Measurements from ENCODE around the gene C9orf72. TPM values are rescaled to one million over a fixed set of nuclear protein-coding genes. Genes with fewer than 3 reads are reported as not detected.

The C9orf72 gene
- total RNA-seq, 1 experiment from 2014 or later, result 5.9 TPM

GRCh38 chr9:27533311-27533710 is 40.0 kb downstream of the C9orf72 start:
- H3K36me3 ChIP-seq (ENCODE audit: insufficient read depth, low read length, poor library complexity, severe bottlenecking), result no peaks in the 10 kb centered on the region
- H3K27ac ChIP-seq (ENCODE audit: low read depth, low read length, poor library complexity, severe bottlenecking), result no peak overlapping the region
- peaks cover 5% of the 10 kb centered on the region for H3K4me1 ChIP-seq (ENCODE audit: insufficient read depth, low read length, poor library complexity, severe bottlenecking)
- no peak for DNase-seq (ENCODE audit: low spot score)
- CTCF ChIA-PET, result no interaction called here
- peaks cover 4% of the 10 kb centered on the region for H3K27me3 ChIP-seq (replicated peaks; ENCODE audit: insufficient read depth, low read depth, low read length, poor library complexity)
- intact Hi-C loops (cut with micrococcal nuclease; ENCODE audit: unreplicated experiment), result no loop called here
- no peak for TF ChIP-seq EZH2 (IDR thresholded peaks at IDR 0.05; ENCODE audit: borderline replicate concordance, low read depth, low read length, poor library complexity, severe bottlenecking)
- TF ChIP-seq, protein P1, sequence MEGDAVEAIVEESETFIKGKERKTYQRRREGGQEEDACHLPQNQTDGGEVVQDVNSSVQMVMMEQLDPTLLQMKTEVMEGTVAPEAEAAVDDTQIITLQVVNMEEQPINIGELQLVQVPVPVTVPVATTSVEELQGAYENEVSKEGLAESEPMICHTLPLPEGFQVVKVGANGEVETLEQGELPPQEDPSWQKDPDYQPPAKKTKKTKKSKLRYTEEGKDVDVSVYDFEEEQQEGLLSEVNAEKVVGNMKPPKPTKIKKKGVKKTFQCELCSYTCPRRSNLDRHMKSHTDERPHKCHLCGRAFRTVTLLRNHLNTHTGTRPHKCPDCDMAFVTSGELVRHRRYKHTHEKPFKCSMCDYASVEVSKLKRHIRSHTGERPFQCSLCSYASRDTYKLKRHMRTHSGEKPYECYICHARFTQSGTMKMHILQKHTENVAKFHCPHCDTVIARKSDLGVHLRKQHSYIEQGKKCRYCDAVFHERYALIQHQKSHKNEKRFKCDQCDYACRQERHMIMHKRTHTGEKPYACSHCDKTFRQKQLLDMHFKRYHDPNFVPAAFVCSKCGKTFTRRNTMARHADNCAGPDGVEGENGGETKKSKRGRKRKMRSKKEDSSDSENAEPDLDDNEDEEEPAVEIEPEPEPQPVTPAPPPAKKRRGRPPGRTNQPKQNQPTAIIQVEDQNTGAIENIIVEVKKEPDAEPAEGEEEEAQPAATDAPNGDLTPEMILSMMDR (conservative IDR thresholded peaks at IDR 0.05; ENCODE audit: low read depth, low read length), result no peak
- BruUV-seq (replicated peaks), result no TSS peak
- H3K4me3 ChIP-seq (ENCODE audit: low read depth, low read length, poor library complexity, severe bottlenecking), result no peak overlapping the region
- H3K9me3 ChIP-seq (ENCODE audit: low read depth, low read length, poor library complexity, severe bottlenecking), result no peaks in the 10 kb centered on the region
- POLR2A ChIA-PET (ENCODE audit: low non-redundant PET), result no interaction called here

- Histone ChIP-seq H3K27me3 (replicated peaks; ENCODE audit: insufficient read depth, low read depth, low read length, poor library complexity) (peaks cover 7% of the 10 kb centered on the region), H3K36me3 (ENCODE audit: insufficient read depth, low read length, poor library complexity, severe bottlenecking) (no peaks in the 10 kb centered on the region), H3K27ac (ENCODE audit: low read depth, low read length, poor library complexity, severe bottlenecking) (no peak overlapping the region), H3K4me1 (ENCODE audit: insufficient read depth, low read length, poor library complexity, severe bottlenecking) (peaks cover 5% of the 10 kb centered on the region), H3K4me3 (ENCODE audit: low read depth, low read length, poor library complexity, severe bottlenecking) (no peak overlapping the region), H3K9me3 (ENCODE audit: low read depth, low read length, poor library complexity, severe bottlenecking) (no peaks in the 10 kb centered on the region)
- BruUV-seq (replicated peaks), result no TSS peak
- no peak for DNase-seq (ENCODE audit: low spot score)
- TF ChIP-seq, protein P1 (conservative IDR thresholded peaks at IDR 0.05; ENCODE audit: low read depth, low read length), result no peak
- no peak for TF ChIP-seq EZH2 (IDR thresholded peaks at IDR 0.05; ENCODE audit: borderline replicate concordance, low read depth, low read length, poor library complexity, severe bottlenecking)
- POLR2A ChIA-PET (ENCODE audit: low non-redundant PET), result no interaction called here
- CTCF ChIA-PET, result no interaction called here
- intact Hi-C loops (cut with micrococcal nuclease; ENCODE audit: unreplicated experiment), result no loop called here
Observed at GRCh38 chr9:27532046-27532445, 41.2 kb downstream of the C9orf72 start.

DNA sequence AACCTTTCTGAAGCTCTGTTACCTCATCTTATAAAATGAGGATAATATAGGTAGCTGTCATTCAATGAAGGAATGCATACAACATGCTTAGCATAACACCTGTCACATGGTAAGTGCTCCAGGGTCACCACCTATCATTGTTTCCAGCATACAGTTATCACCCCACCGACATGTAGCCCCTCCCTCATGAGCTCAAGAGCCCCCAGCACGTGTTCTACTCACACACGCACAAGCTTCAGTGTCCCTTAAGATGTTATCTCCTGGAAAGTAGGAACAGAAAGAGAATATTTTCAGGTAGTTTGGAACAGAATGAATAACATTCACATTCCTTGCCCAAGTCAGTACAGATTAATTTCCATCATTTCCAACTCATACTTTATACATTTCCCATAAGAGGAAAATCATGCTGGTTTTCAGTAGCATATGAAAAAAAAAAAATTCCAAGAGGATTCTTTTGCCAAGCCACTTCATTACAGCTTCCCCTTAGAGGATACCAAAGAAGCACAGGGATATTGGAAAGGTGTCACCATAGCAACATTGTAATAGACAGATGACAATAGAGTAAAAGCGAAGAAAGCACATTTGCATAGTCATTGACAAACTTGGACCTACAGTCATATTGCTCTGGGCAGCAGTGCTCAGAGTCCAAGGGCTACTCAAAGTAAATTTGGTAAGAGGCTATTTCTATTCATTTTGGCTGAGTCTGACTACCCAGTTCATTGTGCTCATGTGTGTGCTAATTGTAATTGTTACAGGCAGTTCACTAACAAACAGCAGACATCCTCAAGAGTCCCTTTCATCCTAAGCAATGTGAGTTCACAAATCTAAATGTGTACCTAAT is 42.1 kb downstream of the C9orf72 start:
- ChIA-PET POLR2A (ENCODE audit: low non-redundant PET) (no interaction called here), CTCF (no interaction called here)
- TF ChIP-seq EZH2 (IDR thresholded peaks at IDR 0.05; ENCODE audit: borderline replicate concordance, low read depth, low read length, poor library complexity, severe bottlenecking), result no peak
- TF ChIP-seq, protein P1 (conservative IDR thresholded peaks at IDR 0.05; ENCODE audit: low read depth, low read length), result no peak
- DNase-seq (ENCODE audit: low spot score), result no peak
- no peak overlapping the region for H3K4me3 ChIP-seq (ENCODE audit: low read depth, low read length, poor library complexity, severe bottlenecking)
- peaks cover 5% of the 10 kb centered on the region for H3K4me1 ChIP-seq (ENCODE audit: insufficient read depth, low read length, poor library complexity, severe bottlenecking)
- no peak overlapping the region for H3K27ac ChIP-seq (ENCODE audit: low read depth, low read length, poor library complexity, severe bottlenecking)
- no TSS peak for BruUV-seq (replicated peaks)
- H3K36me3 ChIP-seq (ENCODE audit: insufficient read depth, low read length, poor library complexity, severe bottlenecking), result no peaks in the 10 kb centered on the region
- intact Hi-C loops (cut with micrococcal nuclease; ENCODE audit: unreplicated experiment), result no loop called here
- peaks cover 7% of the 10 kb centered on the region for H3K27me3 ChIP-seq (replicated peaks; ENCODE audit: insufficient read depth, low read depth, low read length, poor library complexity)
- H3K9me3 ChIP-seq (ENCODE audit: low read depth, low read length, poor library complexity, severe bottlenecking), result no peaks in the 10 kb centered on the region

All from A673 (cell line).